GM23248 (cell line): Measurements from ENCODE around the gene NETO1. TPM values are rescaled to one million over a fixed set of nuclear protein-coding genes. Genes with fewer than 3 reads are reported as not detected.
A peak's percentile ranks its signal among the peaks of the same experiment; 100 is the strongest.

ENCODE experiments used
- DNase-seq: peaks from one replicate; pipeline ENCODE4 v3.0.0-alpha.2; 2015
- H2AFZ ChIP-seq: fragments of 200-600 bp; sonication (generic); 2 replicates; pipeline ENCODE4 v1.6.1; 2016; ENCODE audit warnings: antibody characterized with exemption
- H3F3A ChIP-seq: fragments of 200-600 bp; sonication (generic); 2 replicates; pipeline ENCODE4 v1.6.1; 2016; ENCODE audit warnings: mild to moderate bottlenecking, antibody characterized with exemption, mixed run types; ENCODE audit not compliant: insufficient read depth
- H3K27ac ChIP-seq: fragments of 200-600 bp; sonication (generic); 2 replicates; pipeline ENCODE4 v1.5.1; 2016; ENCODE audit warnings: mild to moderate bottlenecking
- H3K27me3 ChIP-seq: fragments of 200-600 bp; sonication (generic); replicated peaks from 2 replicates; pipeline ENCODE4 v1.6.1; 2016; ENCODE audit warnings: mild to moderate bottlenecking; ENCODE audit not compliant: insufficient read depth
- H3K36me3 ChIP-seq: fragments of 200-600 bp; sonication (generic); 2 replicates; pipeline ENCODE4 v1.6.1; 2016; ENCODE audit warnings: low read depth, mild to moderate bottlenecking
- H3K4me1 ChIP-seq: fragments of 200-600 bp; sonication (generic); 2 replicates; pipeline ENCODE4 v1.6.1; 2016; ENCODE audit warnings: mild to moderate bottlenecking; ENCODE audit not compliant: insufficient read depth
- H3K4me2 ChIP-seq: fragments of 200-600 bp; sonication (generic); one replicate; pipeline ENCODE4 v1.6.1; 2016; ENCODE audit warnings: mild to moderate bottlenecking; ENCODE audit not compliant: unreplicated experiment
- H3K4me3 ChIP-seq: fragments of 200-600 bp; sonication (generic); 2 replicates; pipeline ENCODE4 v1.5.1; 2016; ENCODE audit warnings: mild to moderate bottlenecking
- H3K79me2 ChIP-seq: fragments of 200-600 bp; sonication (generic); 2 replicates; pipeline ENCODE4 v1.6.1; 2016; ENCODE audit warnings: mild to moderate bottlenecking; ENCODE audit not compliant: insufficient read depth
- H3K9ac ChIP-seq: fragments of 200-600 bp; sonication (generic); 2 replicates; pipeline ENCODE4 v1.6.1; 2016; ENCODE audit warnings: mild to moderate bottlenecking
- H3K9me2 ChIP-seq: fragments of 200-600 bp; sonication (generic); 2 replicates; pipeline ENCODE4 v1.6.1; 2016; ENCODE audit warnings: mixed run types, mild to moderate bottlenecking, moderate library complexity; ENCODE audit not compliant: insufficient read depth
- H3K9me3 ChIP-seq: fragments of 200-600 bp; sonication (generic); one replicate; pipeline ENCODE4 v1.6.1; 2017; ENCODE audit warnings: low read depth
- H4K20me1 ChIP-seq: fragments of 200-600 bp; sonication (generic); 2 replicates; pipeline ENCODE4 v1.6.0; 2016; ENCODE audit not compliant: insufficient read depth
- EZH2 ChIP-seq: fragments of 200-600 bp; sonication (generic); IDR thresholded peaks from 2 replicates; pipeline ENCODE4 v1.6.1; 2018; ENCODE audit warnings: antibody characterized with exemption, mild to moderate bottlenecking; ENCODE audit not compliant: insufficient read depth, poor library complexity, severe bottlenecking
- EZH2phosphoT487 ChIP-seq: fragments of 200-600 bp; sonication (generic); IDR thresholded peaks from 2 replicates; pipeline ENCODE4 v1.6.1; 2018; ENCODE audit warnings: antibody characterized with exemption, moderate library complexity, mild to moderate bottlenecking, low read depth; ENCODE audit not compliant: insufficient read depth
- WGBS, 2 experiments: methylation state at CpG; one replicate each; pipeline ENCODE4 v1.1.6; 2015 to 2017; ENCODE audit warnings: low lambda C conversion rate in 2 of 2, low coverage in 1 of 2; ENCODE audit errors: missing lambda C conversion rate in 2 of 2; 5-methylcytosine and 5-hydroxymethylcytosine counted together
- in situ Hi-C: fragments of 300-500 bp; cut with MboI; formaldehyde crosslinking; loops from 2 replicates; pipeline ENCODE4 v1.15.0; 2020
- polyA plus RNA-seq: library from polyadenylated mRNA; unstranded; fragments of >200 nt; fragmentation: Nextera tagmentation; extraction: Ambion mirVana; gene quantifications from 2 replicates; pipeline ENCODE4 v1.2.1, GENCODE V29; 2016
- total RNA-seq: library from RNA; depleted of rRNA; stranded (reverse); fragments of >200 nt; shearing (Covaris generic); gene quantifications from 2 replicates; pipeline ENCODE4 v1.2.3, GENCODE V29; 2014

The NETO1 gene
- total and polyA plus RNA-seq, 2 experiments from 2014 or later: not detected

DNA sequence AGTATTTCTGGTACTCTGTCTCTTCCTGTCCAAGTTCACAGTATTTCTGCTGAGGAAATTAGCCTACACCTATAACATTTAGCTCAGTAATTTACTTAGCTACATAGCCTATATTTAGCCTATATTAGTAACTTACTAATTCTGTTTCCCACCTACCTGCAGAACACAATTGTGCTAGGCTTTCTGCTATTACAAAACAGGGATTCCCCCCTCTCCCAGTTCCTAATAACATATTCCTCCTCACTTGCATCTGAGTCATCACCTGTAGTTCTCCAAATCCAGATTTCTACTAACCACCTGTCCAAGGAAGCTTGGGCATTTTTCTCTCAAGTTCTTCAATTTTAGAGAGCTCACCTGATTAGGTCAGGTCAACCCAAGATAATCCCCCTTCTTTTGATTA, 94.9 kb downstream of the NETO1 start:
- H3K9me2 ChIP-seq: no peaks in the 10 kb centered on the region
- H3K4me2 ChIP-seq: no peak overlapping the region
- H3K4me3 ChIP-seq: no peak overlapping the region
- no peaks in the 10 kb centered on the region for H3K4me1 ChIP-seq
- no peaks in the 10 kb centered on the region for H3F3A ChIP-seq
- no peaks in the 10 kb centered on the region for H3K9me3 ChIP-seq
- no peaks in the 10 kb centered on the region for H4K20me1 ChIP-seq
- H2AFZ ChIP-seq: no peak overlapping the region
- no peaks in the 10 kb centered on the region for H3K79me2 ChIP-seq
- in situ Hi-C loops: loop anchor here (25.0 kb wide), 1 partner anchor 1564 kb away; no protein-coding TSS in a partner anchor
- H3K9ac ChIP-seq: no peak overlapping the region
- no peaks in the 10 kb centered on the region for H3K27me3 ChIP-seq
- TF ChIP-seq EZH2: no peak
- TF ChIP-seq EZH2phosphoT487: no peak
- H3K27ac ChIP-seq: no peak overlapping the region
- DNase-seq: no peak
- H3K36me3 ChIP-seq: no peaks in the 10 kb centered on the region

DNA sequence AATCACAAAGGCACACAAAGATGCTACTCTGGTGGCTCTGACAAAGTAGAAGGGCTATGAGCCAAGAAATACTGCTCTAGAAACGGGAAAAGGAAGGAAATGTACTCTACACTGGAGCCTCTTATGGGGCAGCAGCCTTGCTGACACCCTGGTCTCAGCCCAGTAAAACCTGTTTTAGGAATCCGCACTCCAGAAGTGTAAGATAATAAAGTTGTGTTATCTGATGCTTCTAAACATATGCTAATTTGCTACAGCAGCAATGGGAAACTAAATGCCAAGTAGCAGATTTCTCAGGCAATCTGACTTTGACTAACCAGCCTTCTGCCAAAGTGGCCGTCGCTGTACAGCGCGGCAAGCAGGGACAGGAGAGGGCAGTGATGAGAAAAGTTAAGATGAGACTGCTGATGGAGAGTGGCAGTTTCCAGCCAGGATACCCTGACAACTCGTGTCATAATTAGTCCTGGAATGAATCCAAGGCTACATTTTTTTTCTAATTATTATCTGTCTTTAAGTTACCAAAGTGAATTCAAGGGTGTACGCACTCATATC, 99.0 kb downstream of the NETO1 start:
- Histone ChIP-seq H3K9me3 (no peaks in the 10 kb centered on the region), H3K27ac (no peak overlapping the region), H2AFZ (no peak overlapping the region), H3K27me3 (no peaks in the 10 kb centered on the region), H3K9me2 (no peaks in the 10 kb centered on the region), H3K4me1 (no peaks in the 10 kb centered on the region), H3K79me2 (no peaks in the 10 kb centered on the region), H3K4me3 (no peak overlapping the region), H4K20me1 (no peaks in the 10 kb centered on the region), H3K36me3 (no peaks in the 10 kb centered on the region), H3F3A (no peaks in the 10 kb centered on the region), H3K9ac (no peak overlapping the region), H3K4me2 (no peak overlapping the region)
- 59 to 64% methylated on average over 8 of the region's 8 CpGs for WGBS, 2 experiments
- no peak for TF ChIP-seq EZH2phosphoT487
- no peak for TF ChIP-seq EZH2
- in situ Hi-C loops: loop anchor here (10.0 to 25.0 kb wide), 2 partner anchors 1346 to 1569 kb away; no protein-coding TSS in a partner anchor
- DNase-seq: no peak

DNA sequence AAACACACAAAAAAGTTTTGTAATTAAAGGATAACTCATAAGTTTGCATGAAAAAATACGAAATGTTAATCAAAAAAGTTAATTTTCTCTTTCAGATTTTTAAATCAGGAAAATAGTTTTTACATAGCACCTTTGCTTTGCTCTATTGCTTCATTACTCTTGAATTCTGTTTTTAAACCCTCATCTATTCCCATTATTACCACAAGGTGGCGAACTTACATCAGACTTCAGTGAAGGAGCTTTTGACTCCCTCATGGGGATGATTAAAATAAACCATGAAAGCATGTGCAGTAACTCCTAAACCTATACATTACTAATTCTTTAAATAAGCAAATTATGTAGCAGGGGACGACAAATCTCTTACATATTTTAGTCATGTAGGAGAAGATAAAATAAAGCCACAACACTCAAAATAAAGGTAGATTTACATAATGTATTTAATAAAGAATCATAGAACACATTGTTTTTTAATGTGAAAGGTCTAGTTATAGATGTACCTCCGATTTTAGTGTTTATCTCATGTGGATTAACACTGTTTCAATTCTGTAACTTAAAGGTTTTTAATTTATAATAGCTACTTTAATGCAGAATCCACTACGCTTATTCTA, 105.2 kb downstream of the NETO1 start:
- TF ChIP-seq EZH2phosphoT487 (no peak), EZH2 (no peak)
- in situ Hi-C loops: loop anchor here (10.0 to 25.0 kb wide), 2 partner anchors 1352 to 1575 kb away; no protein-coding TSS in a partner anchor

DNA sequence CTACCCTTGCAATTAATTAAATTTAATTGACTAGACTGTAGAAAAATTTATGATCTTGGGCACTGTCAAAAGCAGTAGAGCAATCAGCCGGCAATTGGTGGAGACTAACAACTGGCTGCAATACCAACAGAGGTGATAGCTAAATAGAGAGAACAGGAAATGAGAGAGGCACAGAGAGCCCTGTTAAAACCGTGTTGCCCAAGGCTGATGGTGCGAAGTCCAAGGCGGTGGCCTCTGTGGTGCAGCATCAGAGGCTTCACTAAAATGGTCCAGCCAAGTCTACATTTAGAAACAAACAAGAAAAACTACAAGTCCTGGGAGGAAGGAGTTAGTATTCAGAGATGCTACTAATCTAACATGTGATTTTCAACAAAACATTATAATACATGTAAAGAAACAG, 115.6 kb downstream of the NETO1 start:
- TF ChIP-seq EZH2 (no peak), EZH2phosphoT487 (no peak)
- Histone ChIP-seq H3F3A (no peaks in the 10 kb centered on the region), H3K4me3 (no peak overlapping the region), H2AFZ (no peak overlapping the region), H3K79me2 (no peaks in the 10 kb centered on the region), H4K20me1 (no peaks in the 10 kb centered on the region), H3K27me3 (no peaks in the 10 kb centered on the region), H3K9me2 (no peaks in the 10 kb centered on the region), H3K36me3 (no peaks in the 10 kb centered on the region), H3K27ac (no peak overlapping the region), H3K4me1 (no peaks in the 10 kb centered on the region), H3K9ac (no peak overlapping the region), H3K9me3 (no peaks in the 10 kb centered on the region), H3K4me2 (no peak overlapping the region)
- in situ Hi-C loops: loop anchor here (25.0 kb wide), 1 partner anchor 1585 kb away; no protein-coding TSS in a partner anchor
- 32 to 35% methylated on average over 4 of the region's 4 CpGs for WGBS, 2 experiments
- DNase-seq: no peak

More for the DNA sequence above, 105.2 kb downstream of the NETO1 start:
- Histone ChIP-seq H4K20me1 (no peaks in the 10 kb centered on the region), H3K27me3 (no peaks in the 10 kb centered on the region), H3K4me2 (no peak overlapping the region), H3K4me3 (no peak overlapping the region), H3K4me1 (no peaks in the 10 kb centered on the region), H2AFZ (no peak overlapping the region), H3K9ac (no peak overlapping the region), H3K79me2 (no peaks in the 10 kb centered on the region), H3K27ac (no peak overlapping the region), H3K9me2 (no peaks in the 10 kb centered on the region), H3K36me3 (no peaks in the 10 kb centered on the region), H3F3A (no peaks in the 10 kb centered on the region), H3K9me3 (no peaks in the 10 kb centered on the region)
- DNase-seq: peak; percentile 65
- 18 to 20% methylated on average over 5 of the region's 5 CpGs for WGBS, 2 experiments

DNA sequence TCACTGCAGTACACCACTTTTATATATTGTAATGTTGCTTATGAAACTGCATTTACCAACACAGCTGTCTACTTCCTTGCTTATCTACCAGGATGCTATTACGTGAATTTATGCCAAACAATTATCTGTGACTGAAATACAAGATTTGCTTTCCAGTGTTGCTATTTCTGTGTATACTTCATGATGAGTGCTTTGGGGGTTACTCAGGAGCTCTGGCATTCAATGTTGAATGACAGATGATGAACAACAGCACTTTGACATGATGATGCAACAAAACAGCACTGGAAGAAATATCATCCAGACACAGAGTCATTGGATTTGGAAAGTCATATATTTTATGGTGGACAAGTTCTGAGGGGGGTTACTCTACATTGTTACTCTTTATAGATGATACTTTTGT, 125.8 kb downstream of the NETO1 start:
- Histone ChIP-seq H3K4me2 (no peak overlapping the region), H3K4me3 (no peak overlapping the region), H3K27me3 (no peaks in the 10 kb centered on the region), H3K4me1 (no peaks in the 10 kb centered on the region), H3K9me2 (no peaks in the 10 kb centered on the region), H3K36me3 (no peaks in the 10 kb centered on the region), H3K27ac (no peak overlapping the region), H3K79me2 (no peaks in the 10 kb centered on the region), H4K20me1 (no peaks in the 10 kb centered on the region), H3F3A (no peaks in the 10 kb centered on the region), H2AFZ (no peak overlapping the region), H3K9me3 (no peaks in the 10 kb centered on the region), H3K9ac (no peak overlapping the region)
- in situ Hi-C loops: no loop called here
- no peak for DNase-seq
- TF ChIP-seq EZH2 (no peak), EZH2phosphoT487 (no peak)
- WGBS, 2 experiments: 10 to 18% methylated on average over 1 of the region's 1 CpG
